SK-N-SH (cell line): Measurements from ENCODE around the gene C11orf52. TPM values are rescaled to one million over a fixed set of nuclear protein-coding genes. Genes with fewer than 3 reads are reported as not detected.

Source experiments
- CTCF ChIA-PET: fragments of 300-600, 350-600 bp; formaldehyde crosslinking; extraction: SDS; loops from one replicate; lab custom pipeline; 2021; lab: Yijun Ruan, JAX
- POLR2A ChIA-PET: fragments of 350-600 bp; sonication (Branson Sonifier 250); formaldehyde crosslinking; extraction: SDS; loops from one replicate; lab custom pipeline; 2020; ENCODE audit warnings: antibody characterized with exemption, inconsistent platforms; lab: Yijun Ruan, JAX
- DNase-seq: peaks from one replicate; pipeline ENCODE4 v3.0.0; 2012
- H2AFZ ChIP-seq: fragments of 200-600 bp; sonication (generic); 2 replicates; pipeline ENCODE4 v1.8.1; 2016; ENCODE audit warnings: antibody characterized with exemption, mild to moderate bottlenecking, low read depth
- H3F3A ChIP-seq: fragments of 200-600 bp; sonication (generic); replicated peaks from 2 replicates; pipeline ENCODE3; 2016; ENCODE audit warnings: antibody characterized with exemption, mild to moderate bottlenecking; ENCODE audit not compliant: insufficient read depth
- H3K27ac ChIP-seq, 2 experiments: fragments of 200-500 bp in 1 of 2; fragments of 200-600 bp in 1 of 2; sonication (Bioruptor generic) in 1 of 2; sonication (generic), shearing (Covaris generic) in 1 of 2; 2 replicates each; pipeline versions ENCODE4 v1.5.1 to v1.6.1; 2014 to 2016; ENCODE audit warnings: low read depth in 2 of 2, inconsistent platforms in 1 of 2, low read length in 1 of 2, mild to moderate bottlenecking in 1 of 2, mixed read lengths in 1 of 2
- H3K27me3 ChIP-seq: fragments of 200-600 bp; sonication (generic), shearing (Covaris generic); 2 replicates; pipeline ENCODE4 v1.6.1; 2016; ENCODE audit warnings: mixed run types; ENCODE audit not compliant: insufficient read depth
- H3K36me3 ChIP-seq, 2 experiments: fragments of 200-500 bp in 1 of 2; fragments of 200-600 bp in 1 of 2; sonication (Bioruptor generic) in 1 of 2; sonication (generic) in 1 of 2; replicated peaks in 1 of 2; 2 replicates each; pipeline versions ENCODE3 to v1.5.1; 2014 to 2016; ENCODE audit warnings: low read length in 1 of 2, mild to moderate bottlenecking in 1 of 2; ENCODE audit not compliant: insufficient read depth in 2 of 2, control insufficient read depth in 1 of 2
- H3K4me1 ChIP-seq, 2 experiments: fragments of 200-500 bp in 1 of 2; fragments of 200-600 bp in 1 of 2; sonication (Bioruptor generic) in 1 of 2; sonication (generic), shearing (Covaris generic) in 1 of 2; 2 replicates each; pipeline versions ENCODE4 v1.5.1 to v1.6.1; 2014 to 2016; ENCODE audit warnings: low read depth in 1 of 2, low read length in 1 of 2, mixed run types in 1 of 2; ENCODE audit not compliant: insufficient read depth in 2 of 2, control insufficient read depth in 1 of 2
- H3K4me2 ChIP-seq: fragments of 200-600 bp; sonication (generic), shearing (Covaris generic); 2 replicates; pipeline ENCODE4 v1.6.1; 2017; ENCODE audit warnings: mixed run types
- H3K4me3 ChIP-seq, 2 experiments: fragments of 200-500 bp in 1 of 2; fragments of 200-600 bp in 1 of 2; sonication (Bioruptor generic) in 1 of 2; sonication (generic), shearing (Covaris generic) in 1 of 2; 2 replicates each; pipeline versions ENCODE4 v1.5.1 to v1.8.1; 2014 to 2016; ENCODE audit warnings: low read depth in 2 of 2, inconsistent platforms in 1 of 2, low read length in 1 of 2, mild to moderate bottlenecking in 1 of 2, mixed read lengths in 1 of 2, moderate library complexity in 1 of 2
- H3K79me2 ChIP-seq: fragments of 200-600 bp; sonication (generic); 2 replicates; pipeline ENCODE4 v1.8.1; 2017; ENCODE audit warnings: mild to moderate bottlenecking; ENCODE audit not compliant: insufficient read depth
- H3K9ac ChIP-seq: fragments of 200-600 bp; sonication (generic); 2 replicates; pipeline ENCODE4 v1.6.1; 2017; ENCODE audit warnings: mixed run types
- H3K9me2 ChIP-seq: fragments of 200-600 bp; sonication (generic); 2 replicates; pipeline ENCODE4 v1.6.1; 2017; ENCODE audit warnings: mixed run types
- H3K9me3 ChIP-seq: fragments of 200-600 bp; sonication (generic); 2 replicates; pipeline ENCODE4 v1.6.1; 2017; ENCODE audit warnings: mixed run types, mild to moderate bottlenecking, moderate library complexity
- H4K20me1 ChIP-seq: fragments of 200-600 bp; sonication (generic); 2 replicates; pipeline ENCODE4 v1.6.1; 2017; ENCODE audit warnings: mild to moderate bottlenecking, mixed run types; ENCODE audit not compliant: insufficient read depth
- ELF1 ChIP-seq: IDR thresholded peaks from 2 replicates; pipeline ENCODE4 v1.4.0; 2012
- EP300 ChIP-seq, 2 experiments: IDR thresholded peaks; 2 replicates each; pipeline versions ENCODE4 v1.4.0 to v1.6.1; 2012; ENCODE audit warnings: borderline replicate concordance in 1 of 2, low read depth in 1 of 2, low read length in 1 of 2
- EZH2phosphoT487 ChIP-seq: fragments of 200-600 bp; sonication (generic); IDR thresholded peaks from 2 replicates; pipeline ENCODE4 v1.6.1; 2017; ENCODE audit warnings: low read depth, mixed run types, mild to moderate bottlenecking, antibody characterized with exemption, moderate library complexity, borderline replicate concordance
- FOXJ3 ChIP-seq: sonication (generic); formaldehyde crosslinking; IDR thresholded peaks from 2 replicates; pipeline ENCODE4 v1.5.1; 2020; ENCODE audit warnings: mild to moderate bottlenecking, missing genetic modification reagents
- FOXM1 ChIP-seq: IDR thresholded peaks from 2 replicates; pipeline ENCODE4 v1.4.0; 2012; ENCODE audit warnings: low read depth, mild to moderate bottlenecking
- GABPA ChIP-seq: IDR thresholded peaks from 2 replicates; pipeline ENCODE4 v1.4.0; 2012; ENCODE audit warnings: low read depth, mild to moderate bottlenecking
- JUND ChIP-seq: IDR thresholded peaks from 2 replicates; pipeline ENCODE4 v1.4.0; 2012
- MXI1 ChIP-seq: IDR thresholded peaks from 2 replicates; pipeline ENCODE4 v1.6.1; 2012; ENCODE audit warnings: mild to moderate bottlenecking, low read depth, low read length, improper control_type of control experiment
- RCOR1 ChIP-seq: fragments of 150-350 bp; IDR thresholded peaks from 2 replicates; pipeline ENCODE4 v1.6.1; 2017; ENCODE audit warnings: antibody characterized with exemption, low read length
- REST ChIP-seq: IDR thresholded peaks from 2 replicates; pipeline ENCODE4 v1.6.1; 2012; ENCODE audit warnings: mild to moderate bottlenecking, low read depth, low read length, moderate library complexity
- RFX5 ChIP-seq: IDR thresholded peaks from 2 replicates; pipeline ENCODE4 v1.6.1; 2012; ENCODE audit warnings: mild to moderate bottlenecking, improper control_type of control experiment, low read length
- TAF1 ChIP-seq: IDR thresholded peaks from 2 replicates; pipeline ENCODE4 v1.6.1; 2012; ENCODE audit warnings: low read depth, mild to moderate bottlenecking, low read length, moderate library complexity, borderline replicate concordance
- TEAD4 ChIP-seq: IDR thresholded peaks from 2 replicates; pipeline ENCODE4 v1.4.0; 2012; ENCODE audit warnings: mild to moderate bottlenecking, borderline replicate concordance; ENCODE audit not compliant: insufficient read depth
- USF1 ChIP-seq: IDR thresholded peaks from 2 replicates; pipeline ENCODE4 v1.4.0; 2012; ENCODE audit warnings: low read depth, borderline replicate concordance
- WGBS: methylation state at CpG from one replicate; pipeline ENCODE4 v1.1.6; 2017; ENCODE audit warnings: low lambda C conversion rate; 5-methylcytosine and 5-hydroxymethylcytosine counted together
- polyA plus RNA-seq, 3 experiments: library from polyadenylated mRNA; depleted of rRNA; stranded (reverse); fragments of >200 nt; gene quantifications; 2 replicates each; pipeline ENCODE4 v1.2.3, GENCODE V29; 2012
- TF ChIP-seq, protein P1 (sequence below): fragments of 150-350 bp; IDR thresholded peaks from 2 replicates; pipeline ENCODE4 v1.6.1; 2017; ENCODE audit warnings: antibody characterized with exemption, low read length, low read depth, borderline replicate concordance

The C11orf52 gene
- polyA plus RNA-seq, 1 of the 3 experiments (the other 2 are of a cell fraction) = not detected

DNA sequence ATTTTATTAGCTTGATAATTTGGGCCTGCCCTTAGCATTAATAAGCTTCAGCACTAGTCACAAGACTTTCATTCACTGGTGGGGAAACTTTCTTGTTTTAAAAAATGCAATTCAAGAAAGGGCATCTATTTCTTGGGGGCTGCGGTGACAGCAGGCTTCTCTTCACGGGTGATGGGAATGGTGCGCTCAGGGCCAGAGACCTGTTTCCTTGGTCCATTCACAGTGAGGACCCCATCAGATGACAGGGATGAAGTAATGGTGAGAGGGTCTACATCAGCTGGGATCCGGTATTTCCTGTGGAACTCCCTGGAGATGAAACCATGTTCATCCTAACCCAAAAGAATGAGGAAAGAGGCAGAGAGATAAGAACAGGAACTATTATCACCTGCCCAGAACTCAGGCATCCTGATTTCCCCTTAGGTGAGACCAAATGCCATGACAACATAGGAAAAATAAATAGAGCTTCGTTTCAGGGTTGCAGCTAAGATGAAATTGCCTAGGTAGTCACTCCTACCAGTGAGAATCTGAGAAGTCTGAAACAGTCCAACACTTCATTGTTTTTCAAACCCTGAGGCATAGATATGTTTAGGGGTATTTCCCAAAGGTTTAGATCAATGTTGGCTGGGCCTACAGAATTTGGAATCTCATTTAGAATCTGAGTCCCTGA, 9.9 kb upstream of the C11orf52 start:
- no peaks in the 10 kb centered on the region for H4K20me1 ChIP-seq
- H3K27ac ChIP-seq = no peak overlapping the region
- no peaks in the 10 kb centered on the region for H3K36me3 ChIP-seq
- no peak for DNase-seq
- peaks cover 6 to 7% of the 10 kb centered on the region in 2 experiments; a peak in 2 of 4 replicates for H3K4me1 ChIP-seq
- no peak overlapping the region for H3K4me2 ChIP-seq
- H3K27me3 ChIP-seq = no peaks in the 10 kb centered on the region
- H3K79me2 ChIP-seq = no peaks in the 10 kb centered on the region
- H3F3A ChIP-seq = peaks cover 13% of the 10 kb centered on the region
- POLR2A ChIA-PET = no interaction called here
- CTCF ChIA-PET = no interaction called here
- TF ChIP-seq RFX5 (no peak), ELF1 (no peak), MXI1 (no peak)
- TF ChIP-seq, all 33 proteins: peak for 0
- Histone ChIP-seq H3K9me2 (no peaks in the 10 kb centered on the region), H3K9me3 (no peaks in the 10 kb centered on the region), H2AFZ (no peak overlapping the region), H3K4me3 (no peak overlapping the region), H3K9ac (no peak overlapping the region)
- 78% methylated on average over 5 of the region's 5 CpGs for WGBS

- H3K4me3 ChIP-seq = no peak overlapping the region
- no peak for DNase-seq
- H3K9me3 ChIP-seq = no peaks in the 10 kb centered on the region
- H3K9me2 ChIP-seq = no peaks in the 10 kb centered on the region
- ChIA-PET POLR2A (no interaction called here), CTCF (interaction anchor here (1.4 kb wide), 1 partner anchor 22 kb away, joined by 4 read pairs; no protein-coding TSS in a partner anchor)
- H3K9ac ChIP-seq = no peak overlapping the region
- no peaks in the 10 kb centered on the region for H3K27me3 ChIP-seq
- H3K27ac ChIP-seq = no peak overlapping the region
- WGBS = 84% methylated on average over 5 of the region's 5 CpGs
- H2AFZ ChIP-seq = no peak overlapping the region
- no peaks in the 10 kb centered on the region for H4K20me1 ChIP-seq
- H3K79me2 ChIP-seq = no peaks in the 10 kb centered on the region
- H3K4me2 ChIP-seq = no peak overlapping the region
- H3K4me1 ChIP-seq = peaks cover 6 to 7% of the 10 kb centered on the region in 2 experiments; a peak in 2 of 4 replicates
- no peaks in the 10 kb centered on the region for H3K36me3 ChIP-seq
- H3F3A ChIP-seq = peaks cover 13% of the 10 kb centered on the region
- no peak for TF ChIP-seq USF1
- TF ChIP-seq JUND = no peak
- TF ChIP-seq FOXM1 = no peak
- no peak for TF ChIP-seq FOXJ3 (CRISPR knock-in tag)
- TF ChIP-seq EZH2phosphoT487 = no peak
- TF ChIP-seq RCOR1 = no peak
- no peak for TF ChIP-seq GABPA
- no peak for TF ChIP-seq TEAD4
- no peak for TF ChIP-seq EP300 (IDR thresholded peaks at IDR 0.05; ENCODE audit: borderline replicate concordance in 1 of 2, low read depth in 1 of 2, low read length in 1 of 2)
- TF ChIP-seq, protein P1, sequence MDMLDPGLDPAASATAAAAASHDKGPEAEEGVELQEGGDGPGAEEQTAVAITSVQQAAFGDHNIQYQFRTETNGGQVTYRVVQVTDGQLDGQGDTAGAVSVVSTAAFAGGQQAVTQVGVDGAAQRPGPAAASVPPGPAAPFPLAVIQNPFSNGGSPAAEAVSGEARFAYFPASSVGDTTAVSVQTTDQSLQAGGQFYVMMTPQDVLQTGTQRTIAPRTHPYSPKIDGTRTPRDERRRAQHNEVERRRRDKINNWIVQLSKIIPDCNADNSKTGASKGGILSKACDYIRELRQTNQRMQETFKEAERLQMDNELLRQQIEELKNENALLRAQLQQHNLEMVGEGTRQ = no peak
- TF ChIP-seq TAF1 = no peak
- no peak for TF ChIP-seq REST
- no peak for TF ChIP-seq RFX5
Observed at GRCh38 chr11:111909378-111909777, 9.3 kb upstream of the C11orf52 start.
